A673 (cell line): ENCODE measurements around the gene CYP3A7. TPM values are rescaled to one million over a fixed set of nuclear protein-coding genes. Genes with fewer than 3 reads are reported as not detected.
A peak's percentile ranks its signal among the peaks of the same experiment; 100 is the strongest.

Experiments used
- BruUV-seq: library from RNA; stranded (reverse); fragments of 400-500 nt; replicated peaks from 2 replicates; lab custom pipeline; 2021; lab: Mats Ljungman, UMichigan
- CTCF ChIA-PET: fragments of 300-600 bp; sonication (Branson Sonifier 250); formaldehyde crosslinking; loops from one replicate; lab custom pipeline; 2022; ENCODE audit warnings: antibody characterized with exemption; lab: Charles Lee
- POLR2A ChIA-PET: fragments of 300-600 bp; sonication (Branson Sonifier 250); formaldehyde crosslinking; loops from one replicate; lab custom pipeline; 2022; ENCODE audit warnings: antibody characterized with exemption; ENCODE audit not compliant: low non-redundant PET; lab: Charles Lee
- DNase-seq: peaks from one replicate; pipeline ENCODE4 v3.0.0-alpha.2; 2015; ENCODE audit warnings: low spot score
- H3K27ac ChIP-seq: fragments of 200-600 bp; sonication (generic); 2 replicates; pipeline ENCODE4 v1.5.1; 2016; ENCODE audit warnings: mixed run types, low read depth, mild to moderate bottlenecking, mixed read lengths, antibody characterized with exemption, low read length; ENCODE audit not compliant: poor library complexity, severe bottlenecking
- H3K27me3 ChIP-seq: fragments of 200-600 bp; sonication (generic); replicated peaks from 2 replicates; pipeline ENCODE4 v1.6.1; 2017; ENCODE audit warnings: mixed run types, low read depth, mild to moderate bottlenecking, mixed read lengths, antibody characterized with exemption, low read length; ENCODE audit not compliant: insufficient read depth, poor library complexity
- H3K36me3 ChIP-seq: fragments of 200-600 bp; sonication (generic); 2 replicates; pipeline ENCODE4 v1.6.1; 2016; ENCODE audit warnings: mixed run types, mild to moderate bottlenecking, mixed read lengths, antibody characterized with exemption, low read length; ENCODE audit not compliant: insufficient read depth, poor library complexity, severe bottlenecking
- H3K4me1 ChIP-seq: fragments of 200-600 bp; sonication (generic); 2 replicates; pipeline ENCODE4 v1.6.1; 2017; ENCODE audit warnings: mixed run types, mild to moderate bottlenecking, mixed read lengths, antibody characterized with exemption, low read length; ENCODE audit not compliant: insufficient read depth, poor library complexity, severe bottlenecking
- H3K4me3 ChIP-seq: fragments of 200-600 bp; sonication (generic); 2 replicates; pipeline ENCODE4 v1.5.1; 2016; ENCODE audit warnings: low read depth, mixed run types, mild to moderate bottlenecking, mixed read lengths, low read length; ENCODE audit not compliant: poor library complexity, severe bottlenecking
- H3K9me3 ChIP-seq: fragments of 200-600 bp; sonication (generic); 2 replicates; pipeline ENCODE4 v1.6.1; 2016; ENCODE audit warnings: mixed run types, low read depth, mild to moderate bottlenecking, mixed read lengths, antibody characterized with exemption, low read length; ENCODE audit not compliant: poor library complexity, severe bottlenecking
- CTCF ChIP-seq: fragments of 300-800, 200-600 bp; sonication (generic); conservative IDR thresholded peaks from 2 replicates; pipeline ENCODE4 v1.5.1; 2017; ENCODE audit warnings: low read depth, mild to moderate bottlenecking, antibody characterized with exemption, low read length, moderate library complexity, mixed read lengths
- EZH2 ChIP-seq: fragments of 200-600 bp; sonication (generic); IDR thresholded peaks from 2 replicates; pipeline ENCODE4 v1.6.1; 2017; ENCODE audit warnings: borderline replicate concordance, low read depth, mild to moderate bottlenecking, mixed read lengths, antibody characterized with exemption, low read length; ENCODE audit not compliant: poor library complexity, severe bottlenecking
- intact Hi-C: fragments of 100-400 bp; cut with micrococcal nuclease; formaldehyde crosslinking; loops from one replicate; pipeline ENCODE4 v1.10.0; 2022; ENCODE audit not compliant: unreplicated experiment
- total RNA-seq: library from RNA; stranded (reverse); gene quantifications from 2 replicates; pipeline ENCODE4 v1.2.3, GENCODE V29; 2021

Gene CYP3A7
- total RNA-seq, 1 experiment from 2014 or later, result not detected

GRCh38 chr7:99679032-99679399, 56.0 kb downstream of the CYP3A7 start:
- peak; percentile 85 for DNase-seq
- ChIA-PET CTCF (no interaction called here), POLR2A (no interaction called here)
- Histone ChIP-seq H3K27me3 (no peaks in the 10 kb centered on the region), H3K4me1 (peaks cover 9% of the 10 kb centered on the region), H3K4me3 (peak overlapping the region; percentile 23), H3K9me3 (no peaks in the 10 kb centered on the region), H3K36me3 (no peaks in the 10 kb centered on the region), H3K27ac (no peak overlapping the region)
- intact Hi-C loops, result no loop called here
- no peak for TF ChIP-seq CTCF
- no peak for TF ChIP-seq EZH2
- no TSS peak for BruUV-seq

- no peak for TF ChIP-seq CTCF
- TF ChIP-seq EZH2, result no peak
- H3K4me3 ChIP-seq, result no peak overlapping the region
- intact Hi-C loops, result no loop called here
- no peaks in the 10 kb centered on the region for H3K27me3 ChIP-seq
- H3K27ac ChIP-seq, result no peak overlapping the region
- no peaks in the 10 kb centered on the region for H3K9me3 ChIP-seq
- no peak for DNase-seq
- H3K36me3 ChIP-seq, result no peaks in the 10 kb centered on the region
- ChIA-PET CTCF (no interaction called here), POLR2A (no interaction called here)
- peaks cover 9% of the 10 kb centered on the region for H3K4me1 ChIP-seq
- BruUV-seq, result no TSS peak
These were observed 57.3 kb downstream of the CYP3A7 start for GRCh38 chr7:99677648-99678045.

- POLR2A ChIA-PET, result no interaction called here
These were observed 57.9 kb downstream of the CYP3A7 start for GRCh38 chr7:99677013-99677647.

More at GRCh38 chr7:99677013-99677647, 57.9 kb downstream of the CYP3A7 start:
- no peaks in the 10 kb centered on the region for H3K9me3 ChIP-seq
- no TSS peak for BruUV-seq
- TF ChIP-seq CTCF, result no peak
- no peak for TF ChIP-seq EZH2
- peaks cover 9% of the 10 kb centered on the region for H3K4me1 ChIP-seq
- intact Hi-C loops, result no loop called here
- no peak overlapping the region for H3K27ac ChIP-seq
- H3K4me3 ChIP-seq, result no peak overlapping the region
- H3K27me3 ChIP-seq, result no peaks in the 10 kb centered on the region
- DNase-seq, result no peak
- no peaks in the 10 kb centered on the region for H3K36me3 ChIP-seq
- CTCF ChIA-PET, result no interaction called here
